HUES64 (cell line): ENCODE data around the gene NEGR1.

Source experiments
- H3K27ac ChIP-seq: 2 replicates; pipeline ENCODE4 v1.7.0; 2013; ENCODE audit warnings: low read depth, low read length, inconsistent platforms
- H3K27me3 ChIP-seq: 2 replicates; pipeline ENCODE4 v1.6.1; 2013; ENCODE audit warnings: mild to moderate bottlenecking, low read length; ENCODE audit not compliant: insufficient read depth
- H3K36me3 ChIP-seq: 2 replicates; pipeline ENCODE4 v1.6.1; 2013; ENCODE audit warnings: mild to moderate bottlenecking, low read length; ENCODE audit not compliant: insufficient read depth
- H3K4me1 ChIP-seq: 2 replicates; pipeline ENCODE4 v1.6.1; 2013; ENCODE audit warnings: mild to moderate bottlenecking, low read length, moderate library complexity; ENCODE audit not compliant: insufficient read depth
- H3K4me3 ChIP-seq: 2 replicates; pipeline ENCODE4 v1.5.1; 2013; ENCODE audit warnings: mild to moderate bottlenecking, low read length, moderate library complexity
- H3K9ac ChIP-seq: 2 replicates; pipeline ENCODE4 v1.6.1; 2013; ENCODE audit warnings: mild to moderate bottlenecking, low read depth, low read length
- H3K9me3 ChIP-seq: 2 replicates; pipeline ENCODE4 v1.6.1; 2013; ENCODE audit warnings: low read depth, low read length; ENCODE audit not compliant: insufficient read depth
- WGBS: fragments of 150-250, 120-280 bp; methylation state at CpG from one replicate; pipeline ENCODE4 v1.1.7; 2013; ENCODE audit warnings: missing lambda C conversion rate; 5-methylcytosine and 5-hydroxymethylcytosine counted together

The NEGR1 gene

GRCh38 chr1:72178266-72178665, 104.1 kb downstream of the NEGR1 start:
- 90% methylated on average over 1 of the region's 2 CpGs for WGBS
- no peaks in the 10 kb centered on the region for H3K27me3 ChIP-seq
- H3K27ac ChIP-seq, result no peak overlapping the region
- H3K4me1 ChIP-seq, result no peaks in the 10 kb centered on the region
- no peak overlapping the region for H3K4me3 ChIP-seq
- no peaks in the 10 kb centered on the region for H3K9me3 ChIP-seq
- H3K9ac ChIP-seq, result no peak overlapping the region
- no peaks in the 10 kb centered on the region for H3K36me3 ChIP-seq

DNA sequence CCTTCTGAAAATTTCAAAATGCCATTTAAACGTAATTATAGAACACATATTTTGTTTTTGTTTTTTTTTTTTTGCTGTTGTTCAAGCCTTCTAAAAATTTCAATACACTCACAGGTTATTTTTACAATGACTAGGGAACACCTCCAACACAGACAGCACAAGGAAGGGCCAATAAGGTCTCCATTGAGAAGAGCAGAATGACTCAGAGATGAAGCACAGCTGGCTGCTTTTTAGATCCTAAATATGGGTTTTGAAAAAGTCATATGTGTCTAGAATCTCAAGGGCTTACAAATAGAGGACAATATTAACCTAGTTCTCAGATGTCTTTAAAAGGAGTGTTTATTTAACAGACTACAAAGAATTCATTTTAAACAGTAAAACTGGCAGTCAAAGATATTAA, 104.6 kb downstream of the NEGR1 start:
- Histone ChIP-seq H3K36me3 (no peaks in the 10 kb centered on the region), H3K4me3 (no peak overlapping the region), H3K9me3 (no peaks in the 10 kb centered on the region), H3K27me3 (no peaks in the 10 kb centered on the region), H3K27ac (no peak overlapping the region), H3K9ac (no peak overlapping the region), H3K4me1 (no peaks in the 10 kb centered on the region)
- no CpG with 5 or more reads among the region's 1 CpG for WGBS

- Histone ChIP-seq H3K4me1 (no peaks in the 10 kb centered on the region), H3K9me3 (no peaks in the 10 kb centered on the region), H3K36me3 (no peaks in the 10 kb centered on the region), H3K27me3 (no peaks in the 10 kb centered on the region), H3K9ac (no peak overlapping the region), H3K4me3 (no peak overlapping the region), H3K27ac (no peak overlapping the region)
These were observed 112.1 kb downstream of the NEGR1 start for GRCh38 chr1:72170246-72170645.

DNA sequence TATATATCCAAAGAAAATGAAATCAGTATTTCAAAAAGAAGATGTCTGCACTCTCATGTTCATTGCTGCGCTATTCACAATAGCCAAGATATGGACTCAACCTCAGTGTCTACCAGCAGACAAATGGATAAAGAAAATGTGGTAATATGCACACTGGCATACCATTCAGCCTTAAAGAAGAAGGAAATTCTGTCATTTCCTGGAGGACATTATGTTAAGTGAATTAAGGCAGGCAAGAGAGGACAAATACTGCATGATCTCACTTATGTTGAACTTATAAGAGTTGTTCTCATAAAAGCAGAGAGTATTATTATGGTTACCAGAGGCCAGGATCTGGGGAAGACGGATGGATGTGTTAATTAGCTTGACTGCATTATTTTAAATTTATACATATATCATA, 115.9 kb downstream of the NEGR1 start:
- Histone ChIP-seq H3K27me3 (no peaks in the 10 kb centered on the region), H3K27ac (no peak overlapping the region), H3K9ac (no peak overlapping the region), H3K36me3 (no peaks in the 10 kb centered on the region), H3K4me1 (no peaks in the 10 kb centered on the region), H3K4me3 (no peak overlapping the region), H3K9me3 (no peaks in the 10 kb centered on the region)
- WGBS, result 100% methylated on average over 1 of the region's 2 CpGs

GRCh38 chr1:72150508-72150907, 131.8 kb downstream of the NEGR1 start:
- no peaks in the 10 kb centered on the region for H3K4me1 ChIP-seq
- H3K27ac ChIP-seq, result no peak overlapping the region
- no peak overlapping the region for H3K9ac ChIP-seq
- H3K27me3 ChIP-seq, result no peaks in the 10 kb centered on the region
- no peak overlapping the region for H3K4me3 ChIP-seq
- H3K9me3 ChIP-seq, result no peaks in the 10 kb centered on the region
- H3K36me3 ChIP-seq, result no peaks in the 10 kb centered on the region

DNA sequence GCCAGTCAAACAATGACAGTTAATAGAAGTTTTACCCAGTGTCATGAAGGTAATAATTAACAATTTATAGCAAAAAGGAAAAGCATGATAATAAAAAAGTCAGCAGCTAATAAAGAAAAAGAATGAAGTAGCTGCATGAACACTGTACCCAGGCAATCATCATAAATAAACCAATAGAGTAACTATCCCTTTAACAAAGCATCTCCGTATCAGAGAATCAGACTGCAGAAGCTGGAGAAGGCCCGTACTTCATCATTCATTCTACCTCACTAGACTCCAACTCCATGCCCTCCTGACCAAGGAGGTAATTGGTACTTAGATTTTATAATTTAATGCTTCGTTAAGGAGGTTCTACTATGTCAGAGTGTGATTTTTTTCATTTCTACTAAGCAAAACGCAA, 140.5 kb downstream of the NEGR1 start:
- Histone ChIP-seq H3K9me3 (peaks cover 3% of the 10 kb centered on the region; the same call in 1 of the 2 replicates), H3K27me3 (no peaks in the 10 kb centered on the region), H3K9ac (no peak overlapping the region), H3K36me3 (no peaks in the 10 kb centered on the region), H3K4me1 (no peaks in the 10 kb centered on the region), H3K4me3 (no peak overlapping the region), H3K27ac (no peak overlapping the region)
- 91% methylated on average over 3 of the region's 4 CpGs for WGBS

DNA sequence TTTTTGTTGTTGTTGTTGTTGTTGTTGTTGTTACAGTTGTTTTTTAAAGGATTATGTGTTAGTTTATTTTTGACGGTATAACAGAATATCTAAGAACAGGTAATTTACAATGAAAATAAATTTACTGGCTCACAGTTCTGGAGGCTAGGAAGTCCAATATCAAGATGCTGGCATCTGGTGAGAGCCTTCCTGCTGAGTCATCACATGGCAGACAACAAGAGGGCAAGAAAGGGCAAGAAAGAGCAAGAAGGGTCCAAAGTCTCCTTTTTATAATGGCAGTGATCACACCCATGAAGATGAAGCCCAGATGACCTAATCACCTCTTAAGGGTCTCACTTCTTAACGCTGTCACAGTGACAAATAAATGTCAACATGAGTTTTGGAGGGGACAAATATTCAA, 142.1 kb downstream of the NEGR1 start:
- Histone ChIP-seq H3K27me3 (no peaks in the 10 kb centered on the region), H3K9me3 (peaks cover 3% of the 10 kb centered on the region; the same call in 1 of the 2 replicates), H3K4me3 (no peak overlapping the region), H3K9ac (no peak overlapping the region), H3K4me1 (no peaks in the 10 kb centered on the region), H3K27ac (no peak overlapping the region), H3K36me3 (no peaks in the 10 kb centered on the region)
- 92% methylated on average over 1 of the region's 2 CpGs for WGBS

DNA sequence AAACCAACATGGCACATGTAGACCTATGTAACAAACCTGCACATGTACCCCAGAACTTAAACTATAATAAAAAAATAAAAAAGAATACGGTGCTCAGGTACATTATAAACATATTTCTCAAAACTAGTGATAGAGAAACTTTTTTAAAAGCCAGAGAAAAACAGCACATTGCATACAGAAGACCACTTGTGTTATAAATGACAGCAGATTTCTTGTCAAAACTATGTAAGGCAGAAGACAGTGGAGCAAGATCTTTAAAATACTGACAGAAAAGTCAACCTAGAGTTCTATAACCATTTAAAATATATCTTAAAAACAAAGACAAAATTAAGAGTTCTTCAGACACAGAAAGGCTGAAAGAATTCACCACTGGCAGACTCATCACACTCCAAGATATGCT, 144.7 kb downstream of the NEGR1 start:
- H3K9ac ChIP-seq, result no peak overlapping the region

GRCh38 chr1:72129869-72130268, 152.5 kb downstream of the NEGR1 start:
- WGBS, result 87% methylated on average over 2 of the region's 2 CpGs
- no peaks in the 10 kb centered on the region for H3K9me3 ChIP-seq
- no peak overlapping the region for H3K4me3 ChIP-seq
- no peaks in the 10 kb centered on the region for H3K4me1 ChIP-seq
- no peaks in the 10 kb centered on the region for H3K36me3 ChIP-seq
- H3K27ac ChIP-seq, result no peak overlapping the region
- no peak overlapping the region for H3K9ac ChIP-seq
- no peaks in the 10 kb centered on the region for H3K27me3 ChIP-seq

More for the DNA sequence above, 144.7 kb downstream of the NEGR1 start:
- Histone ChIP-seq H3K4me3 (no peak overlapping the region), H3K4me1 (no peaks in the 10 kb centered on the region), H3K27me3 (no peaks in the 10 kb centered on the region), H3K9me3 (peaks cover 3% of the 10 kb centered on the region; the same call in 1 of the 2 replicates), H3K36me3 (no peaks in the 10 kb centered on the region), H3K27ac (no peak overlapping the region)
- WGBS, result no CpG with 5 or more reads among the region's 1 CpG

DNA sequence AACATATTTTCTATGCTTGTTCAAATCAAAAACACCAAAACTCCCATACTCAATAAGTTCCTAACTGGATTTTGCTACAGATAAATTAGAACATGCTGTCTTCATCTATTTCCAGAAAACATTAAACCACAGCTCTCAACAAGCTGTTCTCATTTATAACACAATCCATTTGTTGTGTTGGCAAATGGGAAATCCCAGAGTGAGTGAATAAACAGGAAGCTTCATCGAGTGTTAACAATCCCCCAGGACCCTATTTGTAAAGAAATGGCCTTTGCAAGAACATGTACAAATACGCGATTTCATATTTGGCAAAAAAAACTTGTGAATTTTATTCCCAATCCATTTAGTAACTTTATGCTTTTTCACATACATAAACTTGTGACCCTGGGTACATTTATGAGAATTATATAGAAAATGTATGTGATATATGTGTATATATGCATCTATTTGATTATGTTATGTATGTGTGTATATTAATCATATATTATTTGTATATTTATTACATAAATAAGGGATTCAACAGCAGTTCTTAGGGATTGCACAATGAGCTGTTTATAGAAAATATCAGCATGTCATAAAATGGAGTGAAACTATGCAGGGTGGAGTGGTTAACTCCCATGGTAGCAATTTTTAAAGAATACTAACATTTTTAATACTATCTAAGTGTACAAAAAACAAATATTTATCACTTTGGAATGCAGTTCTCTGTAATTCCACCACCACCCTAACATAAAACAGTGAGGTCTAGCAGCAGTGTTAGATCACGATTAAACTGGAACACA, 160.0 kb downstream of the NEGR1 start:
- 92% methylated on average over 4 of the region's 4 CpGs for WGBS
- H3K4me3 ChIP-seq, result no peak overlapping the region
- no peaks in the 10 kb centered on the region for H3K9me3 ChIP-seq

DNA sequence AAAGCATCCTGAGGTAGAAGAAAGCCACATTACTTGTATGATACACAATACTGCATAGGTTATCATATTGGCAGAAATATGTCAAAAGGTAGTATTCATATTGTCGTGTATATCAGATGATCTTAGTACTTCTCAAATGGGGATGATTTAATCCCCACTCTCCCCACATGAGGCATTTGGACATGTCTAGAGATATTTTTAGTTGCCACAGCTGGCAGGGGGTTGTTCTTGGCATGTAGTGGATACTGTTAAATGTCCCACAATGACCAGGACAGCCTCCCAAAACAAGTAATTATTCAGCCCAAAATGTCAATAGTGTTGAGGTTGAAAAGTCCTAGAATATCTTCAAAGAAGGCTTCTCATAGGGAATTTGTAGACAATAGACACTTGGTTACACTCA, 162.8 kb downstream of the NEGR1 start:
- H3K4me1 ChIP-seq, result no peaks in the 10 kb centered on the region
- no peaks in the 10 kb centered on the region for H3K36me3 ChIP-seq
- no peak overlapping the region for H3K4me3 ChIP-seq
- no peaks in the 10 kb centered on the region for H3K27me3 ChIP-seq
- H3K9me3 ChIP-seq, result no peaks in the 10 kb centered on the region
- no peak overlapping the region for H3K9ac ChIP-seq
- no CpG with 5 or more reads among the region's 1 CpG for WGBS
- no peak overlapping the region for H3K27ac ChIP-seq

More for the DNA sequence above, 160.0 kb downstream of the NEGR1 start:
- no peaks in the 10 kb centered on the region for H3K4me1 ChIP-seq
- H3K27ac ChIP-seq, result no peak overlapping the region
- H3K36me3 ChIP-seq, result no peaks in the 10 kb centered on the region
- H3K27me3 ChIP-seq, result no peaks in the 10 kb centered on the region
- H3K9ac ChIP-seq, result no peak overlapping the region

DNA sequence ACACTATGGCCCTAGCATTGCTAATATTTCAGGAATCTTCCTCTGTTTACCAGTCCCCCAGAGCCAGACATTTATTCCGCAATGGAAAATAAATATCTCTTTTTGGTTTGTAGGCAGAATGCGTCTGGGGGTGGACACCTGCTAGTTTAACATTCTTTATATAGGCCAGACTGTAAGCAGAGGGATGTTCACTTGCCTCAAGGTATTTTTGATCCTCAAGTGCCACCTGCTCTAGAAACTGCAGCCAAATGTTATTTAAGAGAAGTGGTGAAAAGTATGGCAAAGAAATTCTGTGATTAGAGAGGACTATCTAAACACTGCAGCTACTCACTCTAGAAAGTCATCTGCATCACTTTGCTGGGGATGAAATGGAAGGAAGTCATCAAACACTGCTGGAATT, 164.7 kb downstream of the NEGR1 start:
- Histone ChIP-seq H3K4me1 (no peaks in the 10 kb centered on the region), H3K27ac (no peak overlapping the region), H3K27me3 (no peaks in the 10 kb centered on the region), H3K9me3 (no peaks in the 10 kb centered on the region), H3K36me3 (no peaks in the 10 kb centered on the region), H3K4me3 (no peak overlapping the region), H3K9ac (no peak overlapping the region)
- 96% methylated on average over 2 of the region's 2 CpGs for whole genome bisulfite sequencing
